ENCODE measurements around the gene HMCN1.

DNA sequence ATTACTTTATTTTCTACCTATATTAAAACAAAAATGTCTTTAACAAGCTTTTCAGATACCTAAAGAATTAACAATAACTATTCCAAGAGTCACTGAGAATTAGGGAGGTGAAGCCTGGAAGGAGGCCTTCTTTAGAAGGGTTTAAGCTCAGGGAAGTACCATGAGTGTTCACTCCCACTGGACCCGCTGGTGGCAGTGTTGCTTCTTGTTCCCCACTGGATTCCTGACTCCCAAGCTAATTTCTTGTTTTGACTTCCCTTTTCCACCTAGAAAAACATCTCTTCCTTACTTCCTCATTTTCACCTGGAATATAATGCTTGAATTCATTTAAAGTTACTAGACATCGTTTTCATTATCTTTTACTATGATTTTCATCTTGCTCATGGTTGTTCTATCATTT, 264.2 kb downstream of the HMCN1 start:
- TF ChIP-seq CTCF (conservative IDR thresholded peaks at IDR 0.05 in 1 of 2, IDR thresholded peaks at IDR 0.05 in 1 of 2; ENCODE audit: low read depth in 1 of 2, low read length in 2 of 2) (peak in 1 of 2 donors; percentile 3), EZH2 (IDR thresholded peaks at IDR 0.05; ENCODE audit: low read length, missing control alignments) (no peak)
